Omental fat pad (tissue), 4 donors: Measurements from ENCODE around the gene OTUB1. TPM values are rescaled to one million over a fixed set of nuclear protein-coding genes. Genes with fewer than 3 reads are reported as not detected.
A peak's percentile ranks its signal among the peaks of the same experiment; 100 is the strongest.

Source experiments
- ATAC-seq: fragments of 150-250 bp; one replicate; pipeline ENCODE4 v1.9.1; 2016; ENCODE audit warnings: mild to moderate bottlenecking, moderate library complexity; ENCODE audit not compliant: low FRiP score
- DNase-seq: peaks from one replicate; pipeline ENCODE4 v3.0.0-alpha.2; 2019; ENCODE audit warnings: low spot score
- CTCF ChIP-seq, 3 donors: fragments of 450-650 bp; IDR thresholded peaks; one replicate each; pipeline ENCODE4 v1.5.1; 2016 to 2017; ENCODE audit warnings: antibody characterized with exemption in 3 of 3, mild to moderate bottlenecking in 3 of 3, moderate library complexity in 2 of 3
- total RNA-seq, 4 donors: library from RNA; depleted of rRNA; stranded (reverse); fragments of >200 nt; gene quantifications; one replicate each; pipeline ENCODE4 v1.1.0, GENCODE V29; 2016

Gene OTUB1
- total RNA-seq, 4 donors from 2014 or later, result 44.4 to 59.2 (median 52.5) TPM

- no peak for DNase-seq
- ATAC-seq, result no peak
- no peak for TF ChIP-seq CTCF (IDR thresholded peaks at IDR 0.05)
These were observed 44.8 kb downstream of the OTUB1 start for GRCh38 chr11:64031001-64031400.

- no peak for TF ChIP-seq CTCF (IDR thresholded peaks at IDR 0.05)
- ATAC-seq (no peak), DNase-seq (no peak)
These were observed 45.8 kb downstream of the OTUB1 start for GRCh38 chr11:64032050-64032449.

GRCh38 chr11:64034411-64034811, 48.2 kb downstream of the OTUB1 start:
- ATAC-seq (no peak), DNase-seq (no peak)
- TF ChIP-seq CTCF (IDR thresholded peaks at IDR 0.05), result no peak

- no peak for DNase-seq
- no peak for ATAC-seq
- TF ChIP-seq CTCF (IDR thresholded peaks at IDR 0.05), result no peak
These were observed 48.9 kb downstream of the OTUB1 start for GRCh38 chr11:64035081-64035524.

GRCh38 chr11:64035576-64035975, 49.3 kb downstream of the OTUB1 start, which contains the start of gene FLRT1:
Gene FLRT1 (plus strand): TSS chr11:64035931. CDS start chr11:64116268, 80,337 bp downstream.
- DNase-seq (no peak), ATAC-seq (no peak)
- TF ChIP-seq CTCF (IDR thresholded peaks at IDR 0.05), result no peak

GRCh38 chr11:64036087-64037026, 50.1 kb downstream of the OTUB1 start:
- peak; percentile 44 for ATAC-seq

More at GRCh38 chr11:64036087-64037026, 50.1 kb downstream of the OTUB1 start:
- TF ChIP-seq CTCF (IDR thresholded peaks at IDR 0.05), result no peak
- no peak for DNase-seq
